ACC112 (cell line): ENCODE measurements around the gene CCAR1.
"Not testable (repeated sequence)": the region's sequence is repeated elsewhere in the genome, so short reads cannot be mapped to it uniquely, and the experiment has no call there.

Experiments used
- H2AFZ ChIP-seq: fragments of 200-600 bp; sonication (generic); one replicate; pipeline ENCODE4 v1.6.0; 2017; ENCODE audit warnings: antibody characterized with exemption, low read length; ENCODE audit not compliant: unreplicated experiment
- H3K27ac ChIP-seq: fragments of 200-600 bp; sonication (generic); 2 replicates; pipeline ENCODE4 v1.5.1; 2014; ENCODE audit warnings: low read depth, mild to moderate bottlenecking, antibody characterized with exemption, low read length, moderate library complexity
- H3K27me3 ChIP-seq: fragments of 200-600 bp; sonication (generic); 2 replicates; pipeline ENCODE4 v1.6.1; 2014; ENCODE audit warnings: mild to moderate bottlenecking, antibody characterized with exemption, low read length, moderate library complexity, mixed read lengths; ENCODE audit not compliant: insufficient read depth
- H3K36me3 ChIP-seq: fragments of 200-600 bp; sonication (generic); 2 replicates; pipeline ENCODE4 v1.6.1; 2016; ENCODE audit warnings: mild to moderate bottlenecking, antibody characterized with exemption, low read length, moderate library complexity, mixed read lengths; ENCODE audit not compliant: insufficient read depth
- H3K4me1 ChIP-seq: fragments of 200-600 bp; sonication (generic); one replicate; pipeline ENCODE4 v1.6.1; 2016; ENCODE audit warnings: low read length, mixed read lengths; ENCODE audit not compliant: insufficient read depth, unreplicated experiment, control insufficient read depth
- H3K4me3 ChIP-seq: fragments of 200-600 bp; sonication (generic); 2 replicates; pipeline ENCODE4 v1.5.1; 2014; ENCODE audit warnings: mild to moderate bottlenecking, low read depth, low read length
- H3K79me2 ChIP-seq: fragments of 200-600 bp; sonication (generic); one replicate; pipeline ENCODE4 v1.6.0; 2016; ENCODE audit warnings: low read length; ENCODE audit not compliant: control insufficient read depth, unreplicated experiment, insufficient read depth

Gene CCAR1

GRCh38 chr10:68759967-68760366, 38.9 kb downstream of the CCAR1 start:
- H3K27ac ChIP-seq: no peak overlapping the region
- peaks cover 3% of the 10 kb centered on the region for H3K79me2 ChIP-seq
- peaks cover 34% of the 10 kb centered on the region for H3K36me3 ChIP-seq
- no peak overlapping the region for H3K4me3 ChIP-seq
- no peak overlapping the region for H2AFZ ChIP-seq
- no peaks in the 10 kb centered on the region for H3K4me1 ChIP-seq
- no peaks in the 10 kb centered on the region for H3K27me3 ChIP-seq

DNA sequence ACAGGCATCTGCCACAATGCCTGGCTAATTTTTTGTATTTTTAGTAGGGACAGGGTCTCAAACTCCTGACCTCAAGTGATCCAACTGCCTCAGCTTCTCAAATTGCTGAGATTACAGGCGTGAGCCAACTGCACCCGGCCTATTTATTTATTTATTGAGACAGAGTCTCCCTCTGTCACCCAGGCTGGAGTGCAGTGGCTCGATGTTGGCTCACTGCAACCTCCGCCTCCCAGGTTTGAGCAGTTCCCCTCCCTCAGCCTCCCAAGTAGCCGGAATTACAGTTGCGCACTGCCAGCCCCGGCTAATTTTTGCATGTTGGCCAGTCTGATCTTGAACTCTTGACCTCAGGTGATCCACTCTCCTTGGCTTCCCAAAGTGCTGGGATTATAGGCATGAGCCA, 46.4 kb downstream of the CCAR1 start:
- not testable (repeated sequence) for H3K79me2 ChIP-seq, H2AFZ ChIP-seq, H3K4me3 ChIP-seq, H3K27me3 ChIP-seq, H3K4me1 ChIP-seq, H3K27ac ChIP-seq
- peaks cover 38% of the 10 kb centered on the region for H3K36me3 ChIP-seq

GRCh38 chr10:68781613-68782574, 60.9 kb downstream of the CCAR1 start:
- no peak overlapping the region for H2AFZ ChIP-seq
- H3K4me3 ChIP-seq: no peak overlapping the region
- no peaks in the 10 kb centered on the region for H3K27me3 ChIP-seq
- H3K4me1 ChIP-seq: no peaks in the 10 kb centered on the region
- no peak overlapping the region for H3K27ac ChIP-seq
- H3K36me3 ChIP-seq: peaks cover 23% of the 10 kb centered on the region
- no peaks in the 10 kb centered on the region for H3K79me2 ChIP-seq

GRCh38 chr10:68784476-68784875, 63.4 kb downstream of the CCAR1 start:
- Histone ChIP-seq H3K4me3 (no peak overlapping the region), H3K36me3 (peaks cover 20% of the 10 kb centered on the region), H3K79me2 (no peaks in the 10 kb centered on the region), H3K27me3 (no peaks in the 10 kb centered on the region), H2AFZ (no peak overlapping the region), H3K27ac (no peak overlapping the region), H3K4me1 (no peaks in the 10 kb centered on the region)

- H2AFZ ChIP-seq: no peak overlapping the region
- H3K4me3 ChIP-seq: no peak overlapping the region
- peaks cover 21% of the 10 kb centered on the region for H3K36me3 ChIP-seq
- no peaks in the 10 kb centered on the region for H3K79me2 ChIP-seq
- no peaks in the 10 kb centered on the region for H3K4me1 ChIP-seq
- H3K27ac ChIP-seq: no peak overlapping the region
- H3K27me3 ChIP-seq: no peaks in the 10 kb centered on the region
Measured at GRCh38 chr10:68787813-68788212, 66.8 kb downstream of the CCAR1 start.

GRCh38 chr10:68790476-68790875, 69.4 kb downstream of the CCAR1 start:
- no peak overlapping the region for H2AFZ ChIP-seq
- H3K36me3 ChIP-seq: peaks cover 17% of the 10 kb centered on the region
- no peaks in the 10 kb centered on the region for H3K27me3 ChIP-seq
- no peak overlapping the region for H3K27ac ChIP-seq
- no peaks in the 10 kb centered on the region for H3K79me2 ChIP-seq
- H3K4me1 ChIP-seq: no peaks in the 10 kb centered on the region
- H3K4me3 ChIP-seq: no peak overlapping the region

DNA sequence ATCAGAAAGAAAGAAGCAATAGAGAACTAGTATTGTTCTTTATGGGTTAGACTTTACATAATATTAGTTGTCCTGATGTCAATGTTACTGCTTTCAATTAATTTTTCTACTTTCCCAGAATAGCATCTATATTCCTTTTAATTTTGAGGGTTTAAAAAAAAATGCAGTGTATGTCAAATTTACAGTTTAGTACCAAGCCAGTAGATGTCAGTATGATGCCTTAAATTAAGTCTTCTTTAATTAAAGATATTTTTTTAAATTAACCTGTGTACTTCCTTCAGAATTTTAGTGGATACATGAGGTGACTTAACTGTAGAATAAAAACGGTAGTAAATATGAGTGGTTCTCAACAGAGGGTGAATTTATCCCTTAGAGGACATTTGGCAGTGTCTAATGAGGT, 71.1 kb downstream of the CCAR1 start:
- H3K4me3 ChIP-seq: no peak overlapping the region
- no peaks in the 10 kb centered on the region for H3K4me1 ChIP-seq
- H3K27ac ChIP-seq: no peak overlapping the region
- H2AFZ ChIP-seq: no peak overlapping the region
- H3K79me2 ChIP-seq: no peaks in the 10 kb centered on the region
- peaks cover 7% of the 10 kb centered on the region for H3K36me3 ChIP-seq
- no peaks in the 10 kb centered on the region for H3K27me3 ChIP-seq

- H3K4me3 ChIP-seq: no peak overlapping the region
- no peaks in the 10 kb centered on the region for H3K27me3 ChIP-seq
- H3K27ac ChIP-seq: no peak overlapping the region
- no peak overlapping the region for H2AFZ ChIP-seq
- H3K36me3 ChIP-seq: no peaks in the 10 kb centered on the region; the same call in 1 of the 2 replicates
- no peaks in the 10 kb centered on the region for H3K79me2 ChIP-seq
- H3K4me1 ChIP-seq: no peaks in the 10 kb centered on the region
Measured at GRCh38 chr10:68795886-68796532, 75.0 kb downstream of the CCAR1 start.

DNA sequence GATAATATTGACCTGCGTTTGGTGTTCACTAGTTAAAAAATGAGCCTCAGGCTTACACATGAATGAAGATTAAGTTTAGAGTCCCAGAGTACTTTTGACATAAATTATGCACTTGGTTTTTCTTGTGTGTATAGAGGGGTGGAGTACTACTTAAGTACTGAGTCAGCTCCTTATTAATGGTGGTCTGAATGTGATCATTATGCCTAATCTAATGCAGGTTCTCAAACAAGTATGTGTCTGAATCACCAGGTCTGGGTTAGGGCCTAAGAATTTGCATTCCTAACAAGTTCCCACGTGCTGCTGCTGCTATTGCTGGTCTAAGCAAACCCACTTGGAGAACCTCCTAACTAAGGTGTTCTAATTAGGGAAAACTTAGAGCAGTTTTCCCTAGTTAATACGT, 75.6 kb downstream of the CCAR1 start:
- Histone ChIP-seq H3K4me1 (no peaks in the 10 kb centered on the region), H2AFZ (no peak overlapping the region), H3K36me3 (no peaks in the 10 kb centered on the region), H3K27me3 (no peaks in the 10 kb centered on the region), H3K4me3 (no peak overlapping the region), H3K27ac (no peak overlapping the region), H3K79me2 (no peaks in the 10 kb centered on the region)

GRCh38 chr10:68800211-68800610, 79.2 kb downstream of the CCAR1 start:
- Histone ChIP-seq H3K79me2 (no peaks in the 10 kb centered on the region), H3K36me3 (no peaks in the 10 kb centered on the region), H3K27ac (no peak overlapping the region), H3K4me1 (no peaks in the 10 kb centered on the region), H2AFZ (no peak overlapping the region), H3K4me3 (no peak overlapping the region), H3K27me3 (no peaks in the 10 kb centered on the region)

DNA sequence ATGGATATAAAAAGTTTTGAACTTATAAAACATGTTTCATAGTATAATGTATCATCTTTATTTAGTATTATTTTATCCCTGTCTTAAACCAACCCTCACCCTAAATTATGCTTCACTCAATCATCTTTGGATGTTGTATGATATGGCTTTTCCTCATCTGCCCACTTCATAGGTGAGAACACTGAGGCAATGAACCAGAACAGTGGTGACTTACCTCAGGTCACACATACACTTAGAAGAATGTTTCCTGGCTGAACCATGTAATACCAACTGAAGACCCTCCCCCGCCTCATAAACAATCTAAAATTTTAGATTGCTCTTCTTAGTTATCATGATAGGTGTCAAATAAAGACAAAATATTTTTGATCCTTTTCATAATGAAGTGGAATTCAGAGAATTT, 83.7 kb downstream of the CCAR1 start:
- no peak overlapping the region for H3K4me3 ChIP-seq
- H2AFZ ChIP-seq: no peak overlapping the region
- no peaks in the 10 kb centered on the region for H3K36me3 ChIP-seq
- H3K79me2 ChIP-seq: no peaks in the 10 kb centered on the region
- H3K27me3 ChIP-seq: no peaks in the 10 kb centered on the region
- no peak overlapping the region for H3K27ac ChIP-seq
- H3K4me1 ChIP-seq: no peaks in the 10 kb centered on the region
